NCI-H146 treated with DMSO at 0.1 percent for 48 hours (cell line): ENCODE measurements around the gene CDH24.

ENCODE experiments used
- DNase-seq: peaks from one replicate; lab custom pipeline; 2025; ENCODE audit not compliant: unreplicated experiment; lab: John Stamatoyannopoulos, UW

Gene CDH24

GRCh38 chr14:23066855-23067744, 9.8 kb upstream of the CDH24 start:
- DNase-seq: no peak

- DNase-seq: no peak
Measured at GRCh38 chr14:23066368-23066767, 9.0 kb upstream of the CDH24 start.

GRCh38 chr14:23063601-23064000, 6.3 kb upstream of the CDH24 start:
- DNase-seq: no peak

- DNase-seq: no peak
Measured at GRCh38 chr14:23062002-23062401, 4.7 kb upstream of the CDH24 start.

GRCh38 chr14:23060536-23061260, 3.4 kb upstream of the CDH24 start:
- no peak for DNase-seq

- no peak for DNase-seq
Measured at GRCh38 chr14:23058654-23059504, 1.6 kb upstream of the CDH24 start.

GRCh38 chr14:23057757-23058653, 685 bp upstream of the CDH24 start:
- DNase-seq: no peak

- DNase-seq: no peak
Measured at GRCh38 chr14:23056145-23056955, 970 bp downstream of the CDH24 start.

GRCh38 chr14:23055621-23056144, 1.6 kb downstream of the CDH24 start:
- DNase-seq: no peak

- DNase-seq: no peak
Measured at GRCh38 chr14:23055147-23055550, 2.2 kb downstream of the CDH24 start.

- no peak for DNase-seq
Measured at GRCh38 chr14:23054000-23054811, 3.1 kb downstream of the CDH24 start.

- no peak for DNase-seq
Measured at GRCh38 chr14:23053426-23053825, 3.9 kb downstream of the CDH24 start.

GRCh38 chr14:23052671-23053070, 4.6 kb downstream of the CDH24 start:
- DNase-seq: no peak

GRCh38 chr14:23052182-23052623, 5.1 kb downstream of the CDH24 start:
- no peak for DNase-seq

- DNase-seq: no peak
Measured at GRCh38 chr14:23051141-23052057, 5.9 kb downstream of the CDH24 start.

- DNase-seq: no peak
Measured at GRCh38 chr14:23049011-23049410, 8.3 kb downstream of the CDH24 start.
